ENCODE measurements around the gene CRMP1. TPM values are rescaled to one million over a fixed set of nuclear protein-coding genes. Genes with fewer than 3 reads are reported as not detected.

Gene CRMP1
- total RNA-seq, 1 experiment from 2014 or later, result not detected

GRCh38 chr4:5899881-5900280 is 7.0 kb upstream of the CRMP1 start:
- no peak for DNase-seq
- POLR2A ChIA-PET (ENCODE audit: unreplicated experiment), result no interaction called here
- Histone ChIP-seq H2AFZ (no peak overlapping the region), H3K4me1 (replicated peaks; ENCODE audit: insufficient read depth) (no peaks in the 10 kb centered on the region), H3K4me2 (no peak overlapping the region), H3K27me3 (ENCODE audit: insufficient read depth, low read depth) (peaks cover 90% of the 10 kb centered on the region), H3K36me3 (ENCODE audit: low read depth) (no peaks in the 10 kb centered on the region), H3K9me3 (ENCODE audit: insufficient read depth, low read depth) (no peaks in the 10 kb centered on the region), H3K27ac (no peak overlapping the region), H4K20me1 (ENCODE audit: insufficient read depth) (no peaks in the 10 kb centered on the region), H3F3A (ENCODE audit: insufficient read depth, low read depth) (no peaks in the 10 kb centered on the region), H3K4me3 (no peak overlapping the region), H3K9me2 (ENCODE audit: insufficient read depth) (no peaks in the 10 kb centered on the region), H3K79me2 (ENCODE audit: low read depth) (no peaks in the 10 kb centered on the region)
- CTCF ChIA-PET, result no interaction called here
- no TSS peak for BruUV-seq (replicated peaks)
- intact Hi-C loops (cut with micrococcal nuclease; ENCODE audit: unreplicated experiment), result no loop called here
- TF ChIP-seq CTCF (conservative IDR thresholded peaks at IDR 0.05) (no peak), EZH2 (IDR thresholded peaks at IDR 0.05; ENCODE audit: low read depth) (no peak)

GRCh38 chr4:5899396-5899795 is 6.5 kb upstream of the CRMP1 start:
- Histone ChIP-seq H3K4me1 (replicated peaks; ENCODE audit: insufficient read depth) (no peaks in the 10 kb centered on the region), H2AFZ (no peak overlapping the region), H3F3A (ENCODE audit: insufficient read depth, low read depth) (no peaks in the 10 kb centered on the region), H3K27ac (no peak overlapping the region), H4K20me1 (ENCODE audit: insufficient read depth) (no peaks in the 10 kb centered on the region), H3K36me3 (ENCODE audit: low read depth) (no peaks in the 10 kb centered on the region), H3K79me2 (ENCODE audit: low read depth) (no peaks in the 10 kb centered on the region), H3K27me3 (ENCODE audit: insufficient read depth, low read depth) (peaks cover 85% of the 10 kb centered on the region), H3K4me2 (no peak overlapping the region), H3K4me3 (no peak overlapping the region), H3K9me2 (ENCODE audit: insufficient read depth) (no peaks in the 10 kb centered on the region), H3K9me3 (ENCODE audit: insufficient read depth, low read depth) (no peaks in the 10 kb centered on the region)
- DNase-seq, result no peak
- intact Hi-C loops (cut with micrococcal nuclease; ENCODE audit: unreplicated experiment), result no loop called here
- ChIA-PET POLR2A (ENCODE audit: unreplicated experiment) (no interaction called here), CTCF (no interaction called here)
- TF ChIP-seq EZH2 (IDR thresholded peaks at IDR 0.05; ENCODE audit: low read depth) (no peak), CTCF (conservative IDR thresholded peaks at IDR 0.05) (no peak)
- BruUV-seq (replicated peaks), result no TSS peak

- Histone ChIP-seq H3K4me3 (no peak overlapping the region), H3K9me2 (ENCODE audit: insufficient read depth) (no peaks in the 10 kb centered on the region), H3K4me1 (replicated peaks; ENCODE audit: insufficient read depth) (no peaks in the 10 kb centered on the region), H3K79me2 (ENCODE audit: low read depth) (no peaks in the 10 kb centered on the region), H4K20me1 (ENCODE audit: insufficient read depth) (no peaks in the 10 kb centered on the region), H3K36me3 (ENCODE audit: low read depth) (no peaks in the 10 kb centered on the region), H2AFZ (no peak overlapping the region), H3K27ac (no peak overlapping the region), H3F3A (ENCODE audit: insufficient read depth, low read depth) (no peaks in the 10 kb centered on the region), H3K9me3 (ENCODE audit: insufficient read depth, low read depth) (no peaks in the 10 kb centered on the region), H3K27me3 (ENCODE audit: insufficient read depth, low read depth) (peaks cover 71% of the 10 kb centered on the region), H3K4me2 (no peak overlapping the region)
- CTCF ChIA-PET, result no interaction called here
- POLR2A ChIA-PET (ENCODE audit: unreplicated experiment), result no interaction called here
- intact Hi-C loops (cut with micrococcal nuclease; ENCODE audit: unreplicated experiment), result no loop called here
- TF ChIP-seq CTCF (conservative IDR thresholded peaks at IDR 0.05), result no peak
- TF ChIP-seq EZH2 (IDR thresholded peaks at IDR 0.05; ENCODE audit: low read depth), result no peak
- no peak for DNase-seq
- BruUV-seq (replicated peaks), result no TSS peak
Measured at GRCh38 chr4:5897674-5898073, 4.8 kb upstream of the CRMP1 start.

Data from PC-9 (cell line).